K562 (cell line): ENCODE measurements around the gene KCNE1. TPM values are rescaled to one million over a fixed set of nuclear protein-coding genes. Genes with fewer than 3 reads are reported as not detected.

Experiments used
- DMBX1 ChIP-seq: fragments of 250-450 bp; sonication (Bioruptor Pico); IDR thresholded peaks from 2 replicates; pipeline ENCODE4 v1.8.0; 2022; ENCODE audit warnings: inconsistent platforms, mild to moderate bottlenecking, moderate library complexity, borderline replicate concordance
- E2F6 ChIP-seq, 2 experiments: IDR thresholded peaks; 2 replicates each; pipeline ENCODE4 v1.6.1; 2011; ENCODE audit warnings: borderline replicate concordance in 1 of 2, control low read depth in 1 of 2, low read depth in 1 of 2, low read length in 1 of 2, mild to moderate bottlenecking in 1 of 2, mixed read lengths in 1 of 2, moderate library complexity in 1 of 2; ENCODE audit not compliant: insufficient read depth in 1 of 2, insufficient read length in 1 of 2, poor library complexity in 1 of 2, severe bottlenecking in 1 of 2; ENCODE audit errors: extremely low read depth in 1 of 2
- E4F1 ChIP-seq: fragments of 250-450 bp; sonication (Bioruptor Pico); IDR thresholded peaks from 2 replicates; pipeline ENCODE4 v1.5.0; 2021; ENCODE audit warnings: mild to moderate bottlenecking, borderline replicate concordance
- L3MBTL2 ChIP-seq: fragments of 450-650 bp; IDR thresholded peaks from 2 replicates; pipeline ENCODE4 v1.6.1; 2016; ENCODE audit warnings: mild to moderate bottlenecking, moderate library complexity
- MAFK ChIP-seq: IDR thresholded peaks from 2 replicates; pipeline ENCODE4 v1.6.1; 2011; ENCODE audit warnings: low read length, improper control_type of control experiment
- MAX ChIP-seq: sonication (generic); formaldehyde crosslinking; IDR thresholded peaks from 2 replicates; pipeline ENCODE4 v1.9.0; 2022; ENCODE audit warnings: mild to moderate bottlenecking, missing genetic modification reagents
- NR2C2 ChIP-seq, 2 experiments: fragments of 200-800 bp in 1 of 2; sonication (Bioruptor generic) in 1 of 2; sonication (generic) in 1 of 2; formaldehyde crosslinking in 1 of 2; IDR thresholded peaks; 2 replicates each; pipeline versions ENCODE4 v1.6.1 to v1.8.0; 2016 to 2022; ENCODE audit warnings: mild to moderate bottlenecking in 1 of 2, missing compliant biosample characterization in 1 of 2, missing genetic modification characterization in 1 of 2, missing genetic modification reagents in 1 of 2
- SMAD4 ChIP-seq: fragments of 250-450 bp; sonication (Bioruptor Pico); conservative IDR thresholded peaks from 2 replicates; pipeline ENCODE4 v1.8.0; 2021; ENCODE audit warnings: inconsistent platforms, mild to moderate bottlenecking, moderate library complexity
- YBX1 ChIP-seq: fragments of 450-650 bp; IDR thresholded peaks from 2 replicates; pipeline ENCODE4 v1.7.1; 2016; ENCODE audit warnings: mild to moderate bottlenecking
- ZNF583 ChIP-seq: fragments of 250-450 bp; sonication (Bioruptor Pico); IDR thresholded peaks from 2 replicates; pipeline ENCODE4 v1.4.0; 2020
- polyA plus RNA-seq, 8 experiments: library from polyadenylated mRNA; depleted of rRNA in 4 of 8; stranded (reverse) in 5 of 8; unstranded in 3 of 8; fragments of >200 nt; fragmentation: Nextera tagmentation in 2 of 8; fragmentation: Illumina TruSeq in 1 of 8; extraction: Ambion mirVana in 2 of 8; extraction: Trizol in 1 of 8; gene quantifications; 2 replicates each; pipeline versions ENCODE4 v1.2.1 to v1.2.3, GENCODE V29; 2011 to 2014; ENCODE audit warnings: inconsistent platforms in 1 of 8, missing spikeins in 1 of 8
- total RNA-seq, 7 experiments: library from RNA; depleted of rRNA in 6 of 7; stranded (reverse); fragments of >200 nt in 6 of 7; fragmentation: Illumina TruSeq in 2 of 7; extraction: Trizol in 2 of 7; gene quantifications; 2 replicates each; pipeline versions ENCODE4 v1.2.1 to v1.2.3, GENCODE V29; 2011 to 2021; ENCODE audit warnings: low replicate concordance in 1 of 7

Gene KCNE1
- total and polyA plus RNA-seq, 9 of the 15 experiments (the other 6 are each of a cell fraction or from before 2014, with no cell fraction given), result 0.05 to 0.22 (median 0.11) TPM; not detected in 3

- TF ChIP-seq DMBX1 (CRISPR knock-in tag) (0 out of 2 replicates have a peak, but pooled peaks have one; percentile 41), SMAD4 (CRISPR knock-in tag) (peak; percentile 52), MAFK (peak; percentile 84), ZNF583 (0 out of 2 replicates have a peak, but pooled peaks have one; percentile 67), E4F1 (no peak), NR2C2 (CRISPR knock-in tag; IDR thresholded peaks at IDR 0.05) (no peak), NR2C2 (tag; IDR thresholded peaks at IDR 0.05) (peak; percentile 34; the same call in 1 of the 2 replicates), YBX1 (no peak), MAX (CRISPR knock-in tag) (peak; percentile 38; the same call in 1 of the 2 replicates), E2F6 (IDR thresholded peaks at IDR 0.05; ENCODE audit: borderline replicate concordance in 1 of 2, extremely low read depth in 1 of 2, insufficient read depth in 1 of 2, insufficient read length in 1 of 2, low read depth in 1 of 2, low read length in 1 of 2, poor library complexity in 1 of 2, severe bottlenecking in 1 of 2) (peak; percentile 52 to 69), L3MBTL2 (peak; percentile 95)
- TF ChIP-seq, all 486 proteins: peak for 23
Measured at GRCh38 chr21:34548781-34549376, 36.9 kb upstream of the KCNE1 start (continued).
